Measurements from ENCODE around the gene ARHGEF4. TPM values are rescaled to one million over a fixed set of nuclear protein-coding genes. Genes with fewer than 3 reads are reported as not detected.

ARHGEF4 gene
- polyA plus RNA-seq, 3 donors = 0.05 TPM; not detected in 2

DNA sequence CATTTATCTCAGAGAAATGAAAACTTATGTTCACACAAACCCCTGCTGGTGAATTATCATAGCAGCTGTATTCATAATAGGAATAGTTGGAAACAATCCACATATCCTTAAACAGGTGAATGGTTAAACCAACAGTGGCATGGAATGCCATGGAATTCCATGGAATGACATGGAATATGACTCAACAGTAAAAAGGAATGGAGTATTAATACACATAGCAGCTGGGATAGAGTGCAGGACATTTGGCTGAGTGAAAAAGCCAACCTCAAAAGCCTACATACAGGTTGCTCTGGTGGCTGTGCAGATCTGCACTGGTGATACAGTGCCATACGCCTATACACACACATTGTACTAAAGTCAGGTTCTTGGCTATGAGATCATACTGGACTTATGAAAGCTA is 187.0 kb downstream of the ARHGEF4 start:
- Histone ChIP-seq H3K36me3 (replicated peaks in 1 of 2; ENCODE audit: control insufficient read depth in 1 of 2, insufficient read depth in 2 of 2, low read length in 2 of 2) (no peaks in the 10 kb centered on the region), H3K9ac (ENCODE audit: insufficient read depth, low read length, poor library complexity, severe bottlenecking) (no peak overlapping the region), H3K9me3 (replicated peaks in 1 of 2; ENCODE audit: control insufficient read depth in 1 of 2, insufficient read depth in 1 of 2, low read length in 2 of 2) (peaks cover 6 to 9% of the 10 kb centered on the region in 2 donors), H3K79me2 (ENCODE audit: insufficient read depth, low read length) (no peaks in the 10 kb centered on the region), H3K4me1 (ENCODE audit: control insufficient read depth in 1 of 2, insufficient read depth in 2 of 2, low read length in 2 of 2) (no peaks in the 10 kb centered on the region), H2AFZ (ENCODE audit: insufficient read depth, low read depth, low read length, poor library complexity, severe bottlenecking) (no peak overlapping the region), H3K27me3 (ENCODE audit: control insufficient read depth in 2 of 2, insufficient read depth in 2 of 2, low read length in 2 of 2) (peaks cover 0 to 3% of the 10 kb centered on the region in 2 donors), H3K27ac (ENCODE audit: low read depth in 1 of 2, low read length in 2 of 2) (no peak overlapping the region), H3K4me2 (replicated peaks; ENCODE audit: extremely low read depth, low read length, poor library complexity, severe bottlenecking) (no peak overlapping the region), H3K4me3 (replicated peaks in 1 of 3; ENCODE audit: low read depth in 2 of 3, low read length in 3 of 3) (no peak overlapping the region), H4K20me1 (ENCODE audit: insufficient read depth, low read length) (no peaks in the 10 kb centered on the region)
- no CpG with 5 or more reads among the region's 1 CpG for WGBS (ENCODE audit: insufficient coverage)
- Mint-ChIP-seq H3K27me3 (ENCODE audit: low read depth in 3 of 3) (peaks cover 4 to 22% (median 11%) of the 10 kb centered on the region in 3 donors), H3K9me3 (peaks cover 5 to 19% (median 13%) of the 10 kb centered on the region in 7 donors), H3K27ac (no peak overlapping the region), H3K4me1 (no peaks in the 10 kb centered on the region), H3K36me3 (no peaks in the 10 kb centered on the region), H3K4me3 (no peak overlapping the region)
- intact Hi-C loops (cut with micrococcal nuclease) = no loop called here
- TF ChIP-seq, protein P1, sequence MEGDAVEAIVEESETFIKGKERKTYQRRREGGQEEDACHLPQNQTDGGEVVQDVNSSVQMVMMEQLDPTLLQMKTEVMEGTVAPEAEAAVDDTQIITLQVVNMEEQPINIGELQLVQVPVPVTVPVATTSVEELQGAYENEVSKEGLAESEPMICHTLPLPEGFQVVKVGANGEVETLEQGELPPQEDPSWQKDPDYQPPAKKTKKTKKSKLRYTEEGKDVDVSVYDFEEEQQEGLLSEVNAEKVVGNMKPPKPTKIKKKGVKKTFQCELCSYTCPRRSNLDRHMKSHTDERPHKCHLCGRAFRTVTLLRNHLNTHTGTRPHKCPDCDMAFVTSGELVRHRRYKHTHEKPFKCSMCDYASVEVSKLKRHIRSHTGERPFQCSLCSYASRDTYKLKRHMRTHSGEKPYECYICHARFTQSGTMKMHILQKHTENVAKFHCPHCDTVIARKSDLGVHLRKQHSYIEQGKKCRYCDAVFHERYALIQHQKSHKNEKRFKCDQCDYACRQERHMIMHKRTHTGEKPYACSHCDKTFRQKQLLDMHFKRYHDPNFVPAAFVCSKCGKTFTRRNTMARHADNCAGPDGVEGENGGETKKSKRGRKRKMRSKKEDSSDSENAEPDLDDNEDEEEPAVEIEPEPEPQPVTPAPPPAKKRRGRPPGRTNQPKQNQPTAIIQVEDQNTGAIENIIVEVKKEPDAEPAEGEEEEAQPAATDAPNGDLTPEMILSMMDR (IDR thresholded peaks at IDR 0.05) = no peak
- no peak for DNase-seq

DNA sequence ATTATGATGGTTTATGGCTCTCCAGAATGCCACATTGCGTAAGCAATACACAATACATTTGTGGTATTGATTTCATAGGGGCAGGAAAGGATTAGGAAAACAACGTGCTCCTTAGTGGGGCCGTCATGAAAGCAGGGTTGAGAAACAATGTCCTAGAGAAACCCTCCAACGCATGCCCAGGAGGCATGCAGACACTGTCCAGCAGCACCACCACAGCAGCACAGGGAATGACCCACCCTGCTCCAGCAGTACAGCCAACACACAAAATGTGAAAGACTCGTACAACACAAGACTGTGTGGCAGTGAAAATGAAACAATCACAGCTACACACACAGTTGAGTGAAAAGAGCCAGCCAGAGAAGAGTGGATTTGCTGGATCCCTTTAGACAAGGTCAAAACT is 190.2 kb downstream of the ARHGEF4 start:
- Histone ChIP-seq H3K4me1 (ENCODE audit: control insufficient read depth in 1 of 2, insufficient read depth in 2 of 2, low read length in 2 of 2) (no peaks in the 10 kb centered on the region), H3K27ac (ENCODE audit: low read depth in 1 of 2, low read length in 2 of 2) (no peak overlapping the region), H3K79me2 (ENCODE audit: insufficient read depth, low read length) (no peaks in the 10 kb centered on the region), H4K20me1 (ENCODE audit: insufficient read depth, low read length) (no peaks in the 10 kb centered on the region), H3K4me2 (replicated peaks; ENCODE audit: extremely low read depth, low read length, poor library complexity, severe bottlenecking) (no peak overlapping the region), H3K4me3 (replicated peaks in 1 of 3; ENCODE audit: low read depth in 2 of 3, low read length in 3 of 3) (no peak overlapping the region), H3K9ac (ENCODE audit: insufficient read depth, low read length, poor library complexity, severe bottlenecking) (no peak overlapping the region), H2AFZ (ENCODE audit: insufficient read depth, low read depth, low read length, poor library complexity, severe bottlenecking) (no peak overlapping the region), H3K27me3 (ENCODE audit: control insufficient read depth in 2 of 2, insufficient read depth in 2 of 2, low read length in 2 of 2) (peaks cover 0 to 3% of the 10 kb centered on the region in 2 donors), H3K9me3 (replicated peaks in 1 of 2; ENCODE audit: control insufficient read depth in 1 of 2, insufficient read depth in 1 of 2, low read length in 2 of 2) (peaks cover 6 to 9% of the 10 kb centered on the region in 2 donors), H3K36me3 (replicated peaks in 1 of 2; ENCODE audit: control insufficient read depth in 1 of 2, insufficient read depth in 2 of 2, low read length in 2 of 2) (no peaks in the 10 kb centered on the region)
- peaks cover 5 to 19% (median 11%) of the 10 kb centered on the region in 7 donors for H3K9me3 Mint-ChIP-seq
- no peak overlapping the region for H3K4me3 Mint-ChIP-seq
- intact Hi-C loops (cut with micrococcal nuclease) = no loop called here
- DNase-seq = no peak
- TF ChIP-seq, protein P1 (IDR thresholded peaks at IDR 0.05) = no peak
- no peak overlapping the region for H3K27ac Mint-ChIP-seq
- H3K27me3 Mint-ChIP-seq (ENCODE audit: low read depth in 3 of 3) = peaks cover 6 to 19% (median 18%) of the 10 kb centered on the region in 3 donors
- 54% methylated on average over 4 of the region's 5 CpGs for WGBS (ENCODE audit: insufficient coverage)
- H3K36me3 Mint-ChIP-seq = no peaks in the 10 kb centered on the region
- H3K4me1 Mint-ChIP-seq = no peaks in the 10 kb centered on the region

All from CD14-positive monocyte (primary cell).